ENCODE data around the gene PRSS22.

Gene PRSS22

DNA sequence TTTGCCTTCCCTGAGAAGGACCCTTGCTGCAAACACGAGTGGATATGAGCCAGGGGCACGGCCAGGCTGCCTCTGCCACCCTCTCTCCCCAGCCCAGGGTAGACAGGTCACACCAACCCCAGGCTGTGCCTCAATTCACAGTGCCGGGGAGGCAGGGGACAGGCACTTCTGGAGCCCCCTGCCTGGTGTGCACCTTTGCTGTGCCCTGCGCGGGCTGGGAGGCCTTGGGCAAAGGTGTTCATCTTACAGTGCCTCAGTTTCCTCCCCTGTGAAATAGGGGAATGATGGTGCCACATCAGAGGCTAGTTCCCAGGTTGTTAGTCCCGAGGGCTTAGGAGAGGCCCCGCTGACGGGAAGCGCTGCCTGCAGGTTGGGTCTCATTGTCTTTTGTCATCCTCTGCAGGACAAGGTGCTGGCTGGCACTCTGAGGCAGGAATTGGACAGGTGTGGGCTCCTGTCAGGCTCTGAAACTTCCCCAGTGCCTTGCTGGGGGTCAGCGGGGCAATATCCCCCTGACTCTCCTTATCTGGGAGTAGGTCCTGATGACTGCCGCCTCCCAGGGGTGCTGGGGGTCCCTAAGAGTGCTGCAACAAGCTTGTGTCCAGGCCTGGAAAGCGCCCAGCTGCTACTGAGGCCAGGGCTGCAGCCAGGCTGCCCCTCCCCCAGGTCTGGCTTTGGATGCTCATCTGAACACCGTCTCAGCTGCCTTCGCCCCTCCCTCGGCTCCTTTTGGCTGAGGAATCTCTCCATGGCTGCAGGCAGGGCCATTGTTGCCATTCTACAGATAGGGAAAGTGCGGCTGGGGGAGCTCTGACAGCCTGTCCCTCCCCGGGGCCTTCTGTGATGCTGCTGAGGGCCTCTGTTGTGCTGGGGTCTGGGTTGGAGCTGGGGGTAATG, 37.8 kb downstream of the PRSS22 start:
- TF ChIP-seq, protein P1, sequence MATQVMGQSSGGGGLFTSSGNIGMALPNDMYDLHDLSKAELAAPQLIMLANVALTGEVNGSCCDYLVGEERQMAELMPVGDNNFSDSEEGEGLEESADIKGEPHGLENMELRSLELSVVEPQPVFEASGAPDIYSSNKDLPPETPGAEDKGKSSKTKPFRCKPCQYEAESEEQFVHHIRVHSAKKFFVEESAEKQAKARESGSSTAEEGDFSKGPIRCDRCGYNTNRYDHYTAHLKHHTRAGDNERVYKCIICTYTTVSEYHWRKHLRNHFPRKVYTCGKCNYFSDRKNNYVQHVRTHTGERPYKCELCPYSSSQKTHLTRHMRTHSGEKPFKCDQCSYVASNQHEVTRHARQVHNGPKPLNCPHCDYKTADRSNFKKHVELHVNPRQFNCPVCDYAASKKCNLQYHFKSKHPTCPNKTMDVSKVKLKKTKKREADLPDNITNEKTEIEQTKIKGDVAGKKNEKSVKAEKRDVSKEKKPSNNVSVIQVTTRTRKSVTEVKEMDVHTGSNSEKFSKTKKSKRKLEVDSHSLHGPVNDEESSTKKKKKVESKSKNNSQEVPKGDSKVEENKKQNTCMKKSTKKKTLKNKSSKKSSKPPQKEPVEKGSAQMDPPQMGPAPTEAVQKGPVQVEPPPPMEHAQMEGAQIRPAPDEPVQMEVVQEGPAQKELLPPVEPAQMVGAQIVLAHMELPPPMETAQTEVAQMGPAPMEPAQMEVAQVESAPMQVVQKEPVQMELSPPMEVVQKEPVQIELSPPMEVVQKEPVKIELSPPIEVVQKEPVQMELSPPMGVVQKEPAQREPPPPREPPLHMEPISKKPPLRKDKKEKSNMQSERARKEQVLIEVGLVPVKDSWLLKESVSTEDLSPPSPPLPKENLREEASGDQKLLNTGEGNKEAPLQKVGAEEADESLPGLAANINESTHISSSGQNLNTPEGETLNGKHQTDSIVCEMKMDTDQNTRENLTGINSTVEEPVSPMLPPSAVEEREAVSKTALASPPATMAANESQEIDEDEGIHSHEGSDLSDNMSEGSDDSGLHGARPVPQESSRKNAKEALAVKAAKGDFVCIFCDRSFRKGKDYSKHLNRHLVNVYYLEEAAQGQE (IDR thresholded peaks at IDR 0.05; ENCODE audit: insufficient read depth in 1 of 2, low read depth in 2 of 2, low read length in 2 of 2): no peak
- TF ChIP-seq TAF1 (IDR thresholded peaks at IDR 0.05; ENCODE audit: borderline replicate concordance, insufficient read depth, low read length) (no peak), SIN3A (IDR thresholded peaks at IDR 0.05; ENCODE audit: borderline replicate concordance, insufficient read depth, low read length) (no peak), POLR2AphosphoS5 (IDR thresholded peaks at IDR 0.05; ENCODE audit: low read depth, low read length) (no peak), FOXP2 (optimal IDR thresholded peaks at IDR 0.05; ENCODE audit: borderline replicate concordance, extremely low read depth, extremely low read length, insufficient read depth) (no peak)

DNA sequence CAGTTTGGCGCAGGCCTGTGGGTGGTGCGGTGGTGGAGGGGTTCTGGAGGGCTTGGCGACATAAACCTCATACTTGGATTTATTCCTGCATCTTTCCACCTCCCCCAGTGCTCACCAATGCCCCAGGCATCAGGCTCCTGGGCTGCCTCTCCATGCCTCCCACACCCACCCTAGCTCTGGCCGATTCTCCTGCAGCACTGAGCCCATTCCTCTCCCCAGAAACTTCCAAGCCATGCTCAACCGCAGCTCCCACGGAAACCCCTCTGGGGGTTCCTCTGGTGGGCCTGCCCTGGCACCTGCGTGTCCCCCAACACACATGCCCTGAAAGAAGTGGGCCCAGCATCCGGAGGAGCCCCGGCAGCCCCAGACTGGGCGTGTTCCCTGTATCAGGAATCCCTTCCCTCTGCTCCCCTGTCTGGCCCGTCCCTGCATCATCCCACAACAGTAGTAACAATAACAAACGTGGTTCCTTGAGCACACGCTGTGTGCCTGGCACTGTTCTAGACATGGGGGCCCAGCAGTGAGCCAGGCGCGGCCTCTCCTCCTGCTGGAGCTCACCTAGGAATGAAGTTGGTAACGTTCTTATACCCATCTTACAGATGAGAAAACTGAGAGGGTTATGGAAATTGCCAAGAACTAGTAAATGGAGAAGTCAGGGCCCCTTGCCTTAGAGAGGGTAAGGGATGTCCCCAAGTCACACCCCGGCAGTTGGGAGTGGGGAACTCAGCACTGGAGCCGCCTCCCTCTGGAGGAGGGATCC, 38.6 kb downstream of the PRSS22 start:
- no peak for TF ChIP-seq SIN3A (IDR thresholded peaks at IDR 0.05; ENCODE audit: borderline replicate concordance, insufficient read depth, low read length)
- TF ChIP-seq TAF1 (IDR thresholded peaks at IDR 0.05; ENCODE audit: borderline replicate concordance, insufficient read depth, low read length): no peak
- TF ChIP-seq, protein P1 (IDR thresholded peaks at IDR 0.05; ENCODE audit: insufficient read depth in 1 of 2, low read depth in 2 of 2, low read length in 2 of 2): no peak
- TF ChIP-seq FOXP2 (optimal IDR thresholded peaks at IDR 0.05; ENCODE audit: borderline replicate concordance, extremely low read depth, extremely low read length, insufficient read depth): no peak
- TF ChIP-seq POLR2AphosphoS5 (IDR thresholded peaks at IDR 0.05; ENCODE audit: low read depth, low read length): no peak

DNA sequence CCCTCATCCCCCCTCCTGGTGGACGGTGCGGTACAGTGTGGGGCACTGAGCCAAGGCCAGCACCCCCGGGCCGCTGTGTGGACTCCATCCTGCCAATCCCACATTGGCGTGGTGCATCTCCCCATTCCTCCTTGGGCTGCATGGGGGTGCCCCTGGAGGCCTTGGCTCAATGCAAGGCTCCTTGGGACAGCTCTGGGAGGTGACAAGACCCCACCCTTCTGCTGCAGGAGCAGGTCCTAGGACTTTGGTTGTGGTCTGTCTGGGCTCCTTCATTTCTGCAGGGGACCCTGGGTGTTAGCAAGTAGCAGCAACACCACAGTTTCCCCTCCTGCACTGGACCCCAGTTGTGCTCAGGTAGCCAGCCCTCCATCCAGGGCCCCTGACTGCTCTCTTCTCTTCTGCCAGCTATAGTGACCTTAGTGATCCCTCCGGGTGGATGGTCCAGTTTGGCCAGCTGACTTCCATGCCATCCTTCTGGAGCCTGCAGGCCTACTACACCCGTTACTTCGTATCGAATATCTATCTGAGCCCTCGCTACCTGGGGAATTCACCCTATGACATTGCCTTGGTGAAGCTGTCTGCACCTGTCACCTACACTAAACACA, 39.6 kb downstream of the PRSS22 start:
- TF ChIP-seq TAF1 (IDR thresholded peaks at IDR 0.05; ENCODE audit: borderline replicate concordance, insufficient read depth, low read length) (no peak), FOXP2 (optimal IDR thresholded peaks at IDR 0.05; ENCODE audit: borderline replicate concordance, extremely low read depth, extremely low read length, insufficient read depth) (no peak), POLR2AphosphoS5 (IDR thresholded peaks at IDR 0.05; ENCODE audit: low read depth, low read length) (no peak), SIN3A (IDR thresholded peaks at IDR 0.05; ENCODE audit: borderline replicate concordance, insufficient read depth, low read length) (no peak)
- TF ChIP-seq, protein P1 (IDR thresholded peaks at IDR 0.05; ENCODE audit: insufficient read depth in 1 of 2, low read depth in 2 of 2, low read length in 2 of 2): no peak

DNA sequence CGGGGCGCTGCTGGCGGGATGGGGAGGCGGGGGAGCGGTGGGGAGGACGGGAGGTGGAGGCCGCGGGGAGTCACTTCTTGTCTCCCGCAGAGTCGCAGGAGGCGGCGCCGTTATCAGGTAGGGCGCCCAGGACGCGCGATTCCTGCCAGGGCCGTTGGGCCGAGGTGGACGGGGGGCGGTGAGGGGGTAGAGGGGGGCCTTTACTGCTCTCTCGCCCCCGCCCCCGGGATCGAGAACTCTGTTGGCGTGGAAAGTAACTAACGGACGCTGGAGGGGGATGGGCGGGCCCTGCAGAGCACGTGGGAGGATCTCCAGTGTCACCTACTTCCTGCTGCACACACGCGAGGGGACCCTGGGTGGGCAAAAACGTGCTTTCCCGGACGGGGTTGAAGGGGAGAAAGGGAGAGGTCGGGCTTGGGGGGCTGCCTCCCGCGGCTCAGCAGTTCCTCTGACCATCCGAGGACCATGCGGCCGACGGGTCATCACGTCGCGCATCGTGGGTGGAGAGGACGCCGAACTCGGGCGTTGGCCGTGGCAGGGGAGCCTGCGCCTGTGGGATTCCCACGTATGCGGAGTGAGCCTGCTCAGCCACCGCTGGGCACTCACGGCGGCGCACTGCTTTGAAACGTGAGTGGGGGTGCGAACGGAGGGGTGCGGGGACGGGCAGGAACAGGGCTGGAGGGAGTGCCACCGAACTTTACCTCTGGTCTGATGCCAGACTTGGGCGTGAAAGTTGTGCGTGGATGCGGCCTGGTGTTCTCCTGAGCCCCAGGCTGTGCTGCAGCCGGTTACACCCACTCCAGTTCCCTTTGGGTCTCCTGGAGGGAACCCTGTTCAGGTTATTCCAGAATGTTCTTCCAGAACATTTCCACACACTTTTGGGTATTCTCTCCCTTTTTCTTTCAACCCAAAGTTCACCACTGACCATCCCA, 40.4 kb downstream of the PRSS22 start:
- TF ChIP-seq POLR2AphosphoS5 (IDR thresholded peaks at IDR 0.05; ENCODE audit: low read depth, low read length) (no peak), SIN3A (IDR thresholded peaks at IDR 0.05; ENCODE audit: borderline replicate concordance, insufficient read depth, low read length) (no peak), TAF1 (IDR thresholded peaks at IDR 0.05; ENCODE audit: borderline replicate concordance, insufficient read depth, low read length) (no peak), FOXP2 (optimal IDR thresholded peaks at IDR 0.05; ENCODE audit: borderline replicate concordance, extremely low read depth, extremely low read length, insufficient read depth) (no peak)
- TF ChIP-seq, protein P1 (IDR thresholded peaks at IDR 0.05; ENCODE audit: insufficient read depth in 1 of 2, low read depth in 2 of 2, low read length in 2 of 2): no peak
